HepG2 (cell line): ENCODE measurements around the gene FUT3. TPM values are rescaled to one million over a fixed set of nuclear protein-coding genes. Genes with fewer than 3 reads are reported as not detected.

Experiments used
- MYC ChIP-seq: sonication (generic); formaldehyde crosslinking; IDR thresholded peaks from 2 replicates; pipeline ENCODE4 v1.9.0; 2021; ENCODE audit warnings: missing genetic modification reagents, borderline replicate concordance
- NR3C1 ChIP-seq: sonication (generic); formaldehyde crosslinking; IDR thresholded peaks from 2 replicates; pipeline ENCODE4 v1.4.0; 2020; ENCODE audit warnings: missing genetic modification reagents
- SMYD3 ChIP-seq: sonication (generic); formaldehyde crosslinking; IDR thresholded peaks from 2 replicates; pipeline ENCODE4 v1.8.1; 2023; ENCODE audit warnings: mild to moderate bottlenecking, missing genetic modification reagents
- SP2 ChIP-seq: sonication (generic); formaldehyde crosslinking; IDR thresholded peaks from 2 replicates; pipeline ENCODE4 v1.5.1; 2020; ENCODE audit warnings: mild to moderate bottlenecking, missing genetic modification reagents
- ZIK1 ChIP-seq: sonication (generic); formaldehyde crosslinking; IDR thresholded peaks from 2 replicates; pipeline ENCODE4 v1.5.0; 2020; ENCODE audit warnings: mild to moderate bottlenecking, low read depth, missing genetic modification reagents, borderline replicate concordance
- ZNF530 ChIP-seq: sonication (generic); formaldehyde crosslinking; IDR thresholded peaks from 2 replicates; pipeline ENCODE4 v1.5.0; 2020; ENCODE audit warnings: low read depth, mild to moderate bottlenecking, missing genetic modification reagents
- polyA plus RNA-seq, 8 experiments: library from polyadenylated mRNA; depleted of rRNA in 3 of 8; stranded (reverse) in 7 of 8; unstranded in 1 of 8; fragments of >200 nt; fragmentation: Illumina TruSeq in 4 of 8; extraction: Trizol in 4 of 8; gene quantifications; 2 replicates each; pipeline versions ENCODE4 v1.2.1 to v1.2.3, GENCODE V29; 2011 to 2016; ENCODE audit warnings: low read depth in 4 of 8, missing spikeins in 1 of 8, mixed read lengths in 1 of 8; ENCODE audit not compliant: insufficient read depth in 1 of 8
- total RNA-seq, 5 experiments: library from RNA; depleted of rRNA; stranded (reverse); fragments of >200 nt; fragmentation: Illumina TruSeq; extraction: Trizol; gene quantifications; 2 replicates each; pipeline ENCODE4 v1.2.3, GENCODE V29; 2016; ENCODE audit warnings: low read depth in 1 of 5
- TF ChIP-seq, protein P1 (sequence below): sonication (generic); formaldehyde crosslinking; IDR thresholded peaks from 2 replicates; pipeline ENCODE4 v1.5.0; 2020; ENCODE audit warnings: mild to moderate bottlenecking, missing genetic modification reagents, borderline replicate concordance
- TF ChIP-seq, protein P2 (sequence below): sonication (generic); formaldehyde crosslinking; IDR thresholded peaks from 2 replicates; pipeline ENCODE4 v1.5.1; 2020; ENCODE audit warnings: mild to moderate bottlenecking, moderate library complexity, missing genetic modification reagents
- TF ChIP-seq, protein P3 (sequence below): sonication (generic); formaldehyde crosslinking; IDR thresholded peaks from 2 replicates; pipeline ENCODE4 v1.4.0; 2020; ENCODE audit warnings: missing genetic modification reagents
- TF ChIP-seq, protein P4 (sequence below): sonication (generic); formaldehyde crosslinking; conservative IDR thresholded peaks from 2 replicates; pipeline ENCODE4 v1.4.0; 2020; ENCODE audit warnings: missing genetic modification reagents

The FUT3 gene
- total and polyA plus RNA-seq, 2 of the 13 experiments (the other 11 are each of a cell fraction or from before 2014, with no cell fraction given) = 0.53 to 1.1 TPM

DNA sequence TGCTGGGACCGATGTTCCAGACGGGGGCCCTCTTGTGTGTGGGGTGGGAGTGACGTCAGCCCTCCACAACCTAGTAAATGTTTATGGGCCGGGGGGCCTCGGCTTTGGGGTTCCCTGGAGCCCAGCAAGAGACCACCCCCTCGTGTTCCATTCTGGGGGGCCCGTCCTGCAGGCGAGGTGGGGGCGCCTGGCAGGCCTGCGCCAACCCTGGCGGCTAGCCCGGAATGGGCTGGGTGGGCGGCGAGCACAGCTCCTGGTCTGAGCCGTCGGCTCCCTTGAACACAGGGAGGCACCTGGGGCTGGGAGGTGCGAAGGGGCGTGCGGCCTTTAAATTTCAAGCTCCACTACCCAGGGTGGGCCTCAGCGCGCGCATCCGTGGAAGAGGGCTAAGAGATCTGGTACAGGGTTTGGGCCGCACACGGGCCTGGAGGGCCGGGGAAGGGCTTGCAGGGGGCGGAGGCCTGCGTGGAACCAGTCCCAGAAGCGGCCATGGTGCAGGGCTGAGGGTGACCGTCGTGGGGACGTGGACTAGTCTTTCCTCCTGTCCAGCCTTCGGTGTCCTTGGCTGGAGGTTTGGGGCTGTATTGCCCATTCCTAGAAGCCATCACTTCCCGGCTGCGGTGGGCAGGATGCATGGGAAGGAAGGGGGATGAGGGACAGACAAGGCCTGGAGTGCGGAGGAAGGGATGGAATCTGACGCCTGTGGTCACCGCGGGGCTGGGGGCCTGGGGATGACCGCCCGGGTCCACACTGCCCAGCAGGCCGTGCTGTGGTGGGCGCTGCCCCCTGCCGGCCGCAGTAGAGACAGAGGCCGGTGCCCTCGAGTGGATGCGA is 40.9 kb upstream of the FUT3 start (continued):
- TF ChIP-seq, protein P1, sequence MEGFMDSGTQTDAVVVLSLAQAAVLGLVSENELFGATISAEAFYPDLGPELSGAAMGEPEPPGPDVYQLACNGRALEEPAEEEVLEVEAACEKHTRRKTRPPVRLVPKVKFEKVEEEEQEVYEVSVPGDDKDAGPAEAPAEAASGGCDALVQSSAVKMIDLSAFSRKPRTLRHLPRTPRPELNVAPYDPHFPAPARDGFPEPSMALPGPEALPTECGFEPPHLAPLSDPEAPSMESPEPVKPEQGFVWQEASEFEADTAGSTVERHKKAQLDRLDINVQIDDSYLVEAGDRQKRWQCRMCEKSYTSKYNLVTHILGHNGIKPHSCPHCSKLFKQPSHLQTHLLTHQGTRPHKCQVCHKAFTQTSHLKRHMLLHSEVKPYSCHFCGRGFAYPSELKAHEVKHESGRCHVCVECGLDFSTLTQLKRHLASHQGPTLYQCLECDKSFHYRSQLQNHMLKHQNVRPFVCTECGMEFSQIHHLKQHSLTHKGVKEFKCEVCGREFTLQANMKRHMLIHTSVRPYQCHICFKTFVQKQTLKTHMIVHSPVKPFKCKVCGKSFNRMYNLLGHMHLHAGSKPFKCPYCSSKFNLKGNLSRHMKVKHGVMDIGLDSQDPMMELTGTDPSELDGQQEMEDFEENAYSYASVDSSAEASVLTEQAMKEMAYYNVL (CRISPR knock-in tag) = peak; percentile 46; the same call in 1 of the 2 replicates
- TF ChIP-seq, protein P2, sequence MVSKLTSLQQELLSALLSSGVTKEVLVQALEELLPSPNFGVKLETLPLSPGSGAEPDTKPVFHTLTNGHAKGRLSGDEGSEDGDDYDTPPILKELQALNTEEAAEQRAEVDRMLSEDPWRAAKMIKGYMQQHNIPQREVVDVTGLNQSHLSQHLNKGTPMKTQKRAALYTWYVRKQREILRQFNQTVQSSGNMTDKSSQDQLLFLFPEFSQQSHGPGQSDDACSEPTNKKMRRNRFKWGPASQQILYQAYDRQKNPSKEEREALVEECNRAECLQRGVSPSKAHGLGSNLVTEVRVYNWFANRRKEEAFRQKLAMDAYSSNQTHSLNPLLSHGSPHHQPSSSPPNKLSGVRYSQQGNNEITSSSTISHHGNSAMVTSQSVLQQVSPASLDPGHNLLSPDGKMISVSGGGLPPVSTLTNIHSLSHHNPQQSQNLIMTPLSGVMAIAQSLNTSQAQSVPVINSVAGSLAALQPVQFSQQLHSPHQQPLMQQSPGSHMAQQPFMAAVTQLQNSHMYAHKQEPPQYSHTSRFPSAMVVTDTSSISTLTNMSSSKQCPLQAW (CRISPR knock-in tag) = peak; percentile 5; the same call in 1 of the 2 replicates
- TF ChIP-seq, protein P3, sequence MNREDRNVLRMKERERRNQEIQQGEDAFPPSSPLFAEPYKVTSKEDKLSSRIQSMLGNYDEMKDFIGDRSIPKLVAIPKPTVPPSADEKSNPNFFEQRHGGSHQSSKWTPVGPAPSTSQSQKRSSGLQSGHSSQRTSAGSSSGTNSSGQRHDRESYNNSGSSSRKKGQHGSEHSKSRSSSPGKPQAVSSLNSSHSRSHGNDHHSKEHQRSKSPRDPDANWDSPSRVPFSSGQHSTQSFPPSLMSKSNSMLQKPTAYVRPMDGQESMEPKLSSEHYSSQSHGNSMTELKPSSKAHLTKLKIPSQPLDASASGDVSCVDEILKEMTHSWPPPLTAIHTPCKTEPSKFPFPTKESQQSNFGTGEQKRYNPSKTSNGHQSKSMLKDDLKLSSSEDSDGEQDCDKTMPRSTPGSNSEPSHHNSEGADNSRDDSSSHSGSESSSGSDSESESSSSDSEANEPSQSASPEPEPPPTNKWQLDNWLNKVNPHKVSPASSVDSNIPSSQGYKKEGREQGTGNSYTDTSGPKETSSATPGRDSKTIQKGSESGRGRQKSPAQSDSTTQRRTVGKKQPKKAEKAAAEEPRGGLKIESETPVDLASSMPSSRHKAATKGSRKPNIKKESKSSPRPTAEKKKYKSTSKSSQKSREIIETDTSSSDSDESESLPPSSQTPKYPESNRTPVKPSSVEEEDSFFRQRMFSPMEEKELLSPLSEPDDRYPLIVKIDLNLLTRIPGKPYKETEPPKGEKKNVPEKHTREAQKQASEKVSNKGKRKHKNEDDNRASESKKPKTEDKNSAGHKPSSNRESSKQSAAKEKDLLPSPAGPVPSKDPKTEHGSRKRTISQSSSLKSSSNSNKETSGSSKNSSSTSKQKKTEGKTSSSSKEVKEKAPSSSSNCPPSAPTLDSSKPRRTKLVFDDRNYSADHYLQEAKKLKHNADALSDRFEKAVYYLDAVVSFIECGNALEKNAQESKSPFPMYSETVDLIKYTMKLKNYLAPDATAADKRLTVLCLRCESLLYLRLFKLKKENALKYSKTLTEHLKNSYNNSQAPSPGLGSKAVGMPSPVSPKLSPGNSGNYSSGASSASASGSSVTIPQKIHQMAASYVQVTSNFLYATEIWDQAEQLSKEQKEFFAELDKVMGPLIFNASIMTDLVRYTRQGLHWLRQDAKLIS (CRISPR knock-in tag) = no peak
- TF ChIP-seq SP2 (0 out of 2 replicates have a peak, but pooled peaks have one; percentile 19), SMYD3 (CRISPR knock-in tag) (0 out of 2 replicates have a peak, but pooled peaks have one; percentile 27), NR3C1 (CRISPR knock-in tag) (no peak), MYC (0 out of 2 replicates have a peak, but pooled peaks have one; percentile 6), ZIK1 (peak; percentile 32; the same call in 1 of the 2 replicates), ZNF530 (CRISPR knock-in tag) (no peak)
- TF ChIP-seq, protein P4, sequence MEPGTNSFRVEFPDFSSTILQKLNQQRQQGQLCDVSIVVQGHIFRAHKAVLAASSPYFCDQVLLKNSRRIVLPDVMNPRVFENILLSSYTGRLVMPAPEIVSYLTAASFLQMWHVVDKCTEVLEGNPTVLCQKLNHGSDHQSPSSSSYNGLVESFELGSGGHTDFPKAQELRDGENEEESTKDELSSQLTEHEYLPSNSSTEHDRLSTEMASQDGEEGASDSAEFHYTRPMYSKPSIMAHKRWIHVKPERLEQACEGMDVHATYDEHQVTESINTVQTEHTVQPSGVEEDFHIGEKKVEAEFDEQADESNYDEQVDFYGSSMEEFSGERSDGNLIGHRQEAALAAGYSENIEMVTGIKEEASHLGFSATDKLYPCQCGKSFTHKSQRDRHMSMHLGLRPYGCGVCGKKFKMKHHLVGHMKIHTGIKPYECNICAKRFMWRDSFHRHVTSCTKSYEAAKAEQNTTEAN (CRISPR knock-in tag) = 0 out of 2 replicates have a peak, but pooled peaks have one; percentile 45
